Activated CD8-positive, alpha-beta memory T cell treated with anti-CD3 and anti-CD28 coated beads, Interleukin-2, amount 50 U/mL, for 1 hour (primary cell): ENCODE results near the gene HADH.
"Not testable (repeated sequence)": the region's sequence is repeated elsewhere in the genome, so short reads cannot be mapped to it uniquely, and the experiment has no call there.

Experiments used
- DNase-seq: peaks from one replicate; pipeline ENCODE4 v3.0.0-alpha.2; 2020; ENCODE audit errors: extremely low read depth

HADH gene

DNA sequence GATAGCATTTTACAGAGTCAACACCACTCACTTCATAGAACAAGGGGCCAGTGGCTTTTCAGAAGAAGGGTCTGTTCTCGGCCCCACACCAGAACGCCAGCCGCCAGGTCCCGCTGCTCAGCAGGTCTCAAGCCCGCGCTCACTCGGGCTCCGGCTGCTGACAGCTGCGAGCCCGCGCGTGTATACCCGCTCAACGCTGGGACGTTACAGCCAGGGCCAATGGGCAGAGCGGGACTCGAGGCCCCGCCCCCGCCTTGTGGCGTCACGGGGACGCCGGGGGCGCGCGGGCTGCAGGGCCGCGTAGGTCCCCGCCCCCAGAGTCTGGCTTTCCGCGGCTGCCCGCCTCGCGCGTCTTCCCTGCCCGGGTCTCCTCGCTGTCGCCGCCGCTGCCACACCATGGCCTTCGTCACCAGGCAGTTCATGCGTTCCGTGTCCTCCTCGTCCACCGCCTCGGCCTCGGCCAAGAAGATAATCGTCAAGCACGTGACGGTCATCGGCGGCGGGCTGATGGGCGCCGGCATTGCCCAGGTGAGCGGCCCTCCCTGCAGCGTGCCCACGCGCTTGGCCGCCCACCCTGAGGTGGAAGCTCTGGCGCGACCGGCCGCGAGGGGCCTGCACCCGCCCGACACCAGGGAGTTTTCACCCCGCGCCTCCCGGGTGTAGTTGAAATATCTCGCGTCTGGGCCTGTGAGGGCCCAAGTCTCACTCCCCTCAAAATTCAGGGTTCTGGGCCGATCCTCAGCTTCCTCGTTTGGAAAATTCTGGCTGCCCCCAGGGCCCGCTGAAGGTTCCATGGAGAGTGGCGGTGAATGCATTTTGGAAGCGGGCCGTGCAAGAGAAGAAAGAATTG, at the start of gene HADH:
HADH (plus strand) TSS at position 353 of the 850 bp plus-strand sequence; CDS start at position 397, 44 bp downstream.
- DNase-seq, result peak; percentile 67

DNA sequence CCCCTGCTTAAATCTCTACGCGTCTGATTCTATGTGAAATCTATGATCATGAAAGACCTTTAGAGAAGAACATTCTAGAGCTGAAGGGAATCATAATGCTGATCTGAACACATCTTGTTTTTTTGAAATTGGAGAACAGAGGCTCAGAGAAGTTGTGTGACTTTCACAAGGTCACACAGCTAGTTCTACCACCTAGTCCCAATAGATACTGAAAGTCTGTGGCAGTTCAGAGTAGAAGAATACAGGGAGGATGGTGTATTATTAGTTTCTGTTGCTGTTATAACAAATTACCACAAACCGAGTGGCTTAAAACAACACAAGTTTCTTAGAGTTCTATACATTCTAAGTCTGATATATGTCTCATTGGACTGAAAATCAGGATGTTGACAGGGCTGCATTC, 43.9 kb upstream of the HADH start:
- DNase-seq, result no peak

DNA sequence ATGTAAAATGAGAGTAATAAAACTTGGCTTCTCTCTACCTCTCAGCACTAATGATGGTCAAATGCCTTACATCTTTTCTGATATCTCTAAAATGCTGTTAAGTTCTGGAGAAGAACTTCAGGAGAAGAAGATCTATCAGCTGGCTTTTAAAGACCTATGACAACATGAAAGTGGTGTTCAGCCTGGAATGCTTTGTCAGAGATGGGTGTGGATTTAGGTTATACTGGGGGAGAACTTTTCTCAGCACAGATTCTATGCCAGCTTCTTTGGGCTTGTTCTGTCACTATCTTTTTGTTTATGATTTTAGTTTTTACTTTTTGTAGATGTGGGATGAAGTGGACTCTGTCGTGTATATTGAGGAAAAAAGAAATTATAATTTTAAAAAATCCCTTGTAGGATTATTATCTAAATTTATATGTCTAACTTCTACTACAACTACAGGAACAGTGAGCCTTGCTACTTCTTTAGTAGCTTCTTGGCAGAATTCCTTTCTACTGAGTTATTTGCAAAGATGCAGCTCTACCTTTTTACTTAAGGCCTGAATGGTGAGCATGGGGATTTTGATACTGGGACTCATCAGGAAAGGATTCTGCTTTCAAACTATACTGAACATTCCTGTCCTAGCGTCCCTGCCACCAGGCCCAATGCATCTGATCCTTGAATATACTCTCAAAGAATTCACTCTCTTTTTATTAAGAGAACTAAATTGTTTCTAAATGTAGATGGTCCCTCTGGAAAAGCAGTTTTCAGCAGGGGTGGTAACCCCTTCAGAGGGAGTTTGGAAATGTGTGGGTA, 38.7 kb upstream of the HADH start:
- DNase-seq, result no peak

DNA sequence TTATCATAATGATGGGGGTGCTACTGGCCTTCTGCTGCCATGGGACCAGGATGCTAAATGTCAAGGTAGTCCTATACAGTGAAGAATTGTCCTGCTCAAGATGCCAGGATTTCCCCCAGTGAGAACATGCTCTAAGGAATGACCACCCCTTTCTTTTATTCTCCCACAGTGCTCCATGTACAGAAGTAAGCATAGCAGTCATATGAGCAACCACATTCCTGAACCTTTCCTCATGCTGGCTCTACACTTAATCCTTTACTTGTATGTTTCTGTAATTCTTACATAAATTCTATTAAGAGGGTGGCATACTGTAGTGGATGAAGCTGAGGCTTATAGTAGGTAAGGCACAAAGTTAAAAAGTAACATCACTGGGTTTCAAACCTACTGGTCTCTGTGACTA, 38.1 kb upstream of the HADH start:
- no peak for DNase-seq

DNA sequence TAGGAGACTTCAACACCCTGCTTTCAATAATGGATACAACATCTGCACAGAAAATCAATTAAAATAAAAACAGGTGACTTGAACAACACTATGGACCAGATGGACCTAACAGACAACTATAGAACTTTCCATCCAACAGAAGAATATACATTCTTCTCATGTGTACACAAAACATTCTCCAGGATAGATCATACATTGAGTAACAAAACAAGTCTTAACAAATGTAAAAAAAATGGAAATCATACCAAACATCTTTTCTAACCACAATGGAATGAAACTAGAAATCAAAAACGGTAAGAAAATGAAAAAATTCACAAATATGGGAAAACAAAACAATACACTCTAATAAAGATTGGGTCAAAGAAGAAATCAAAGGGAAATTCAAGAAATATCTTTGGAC, 33.7 kb upstream of the HADH start:
- DNase-seq, result no peak

DNA sequence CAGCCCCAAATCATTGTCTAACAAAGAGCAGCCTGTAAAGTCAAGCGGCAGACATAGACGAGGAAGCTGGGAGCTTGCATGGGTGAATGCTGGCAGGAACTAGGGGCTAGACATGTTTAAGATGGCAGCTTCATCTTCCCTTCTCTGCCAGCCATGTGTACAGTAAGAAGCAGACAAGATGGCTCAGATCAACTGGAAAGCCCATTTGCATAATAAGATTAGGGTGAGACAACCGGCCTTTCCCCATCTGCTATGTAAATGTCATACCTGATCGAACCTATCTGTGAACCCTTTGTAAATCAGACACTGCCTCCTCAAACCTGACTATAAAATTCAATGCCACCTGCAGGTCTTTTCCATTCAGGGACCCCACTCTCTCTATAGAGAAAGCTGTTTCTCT, 22.8 kb upstream of the HADH start:
- no peak for DNase-seq

DNA sequence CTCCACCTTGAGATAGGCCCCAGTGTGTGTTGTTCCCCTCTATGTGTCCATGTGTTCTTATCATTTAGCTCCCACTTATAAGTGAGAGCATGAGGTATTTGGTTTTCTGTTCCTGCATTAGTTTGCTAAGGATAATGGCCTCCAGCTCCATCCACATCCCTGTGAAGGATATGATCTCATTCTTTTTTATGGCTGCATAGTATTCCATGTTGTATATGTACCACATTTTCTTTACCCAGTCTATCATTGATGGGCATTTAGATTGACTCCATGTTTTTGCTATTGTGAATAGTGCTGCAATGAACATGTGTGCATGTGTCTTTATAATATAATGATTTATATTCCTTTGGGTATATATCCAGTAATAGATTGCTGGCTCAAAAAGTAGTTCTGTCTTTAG, 22.2 kb upstream of the HADH start:
- DNase-seq, result not testable (repeated sequence)

DNA sequence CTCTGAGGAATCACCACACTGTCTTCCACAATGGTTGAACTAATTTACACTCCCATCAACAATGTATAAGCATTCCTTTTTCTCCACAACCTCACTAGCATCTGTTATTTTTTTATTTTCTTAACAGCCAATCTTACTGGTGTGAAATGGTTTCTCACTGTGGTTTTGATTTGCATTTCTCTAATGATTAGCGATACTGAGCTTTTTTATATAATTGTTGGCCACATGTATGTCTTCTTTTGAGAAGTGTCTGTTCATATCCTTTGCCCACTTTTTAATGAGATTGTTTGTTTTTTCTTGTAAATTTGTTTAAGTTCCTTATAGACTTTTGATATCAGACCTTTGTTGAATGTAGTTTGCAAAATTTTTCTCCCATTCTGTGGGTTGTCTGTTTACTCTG, 21.8 kb upstream of the HADH start:
- not testable (repeated sequence) for DNase-seq

DNA sequence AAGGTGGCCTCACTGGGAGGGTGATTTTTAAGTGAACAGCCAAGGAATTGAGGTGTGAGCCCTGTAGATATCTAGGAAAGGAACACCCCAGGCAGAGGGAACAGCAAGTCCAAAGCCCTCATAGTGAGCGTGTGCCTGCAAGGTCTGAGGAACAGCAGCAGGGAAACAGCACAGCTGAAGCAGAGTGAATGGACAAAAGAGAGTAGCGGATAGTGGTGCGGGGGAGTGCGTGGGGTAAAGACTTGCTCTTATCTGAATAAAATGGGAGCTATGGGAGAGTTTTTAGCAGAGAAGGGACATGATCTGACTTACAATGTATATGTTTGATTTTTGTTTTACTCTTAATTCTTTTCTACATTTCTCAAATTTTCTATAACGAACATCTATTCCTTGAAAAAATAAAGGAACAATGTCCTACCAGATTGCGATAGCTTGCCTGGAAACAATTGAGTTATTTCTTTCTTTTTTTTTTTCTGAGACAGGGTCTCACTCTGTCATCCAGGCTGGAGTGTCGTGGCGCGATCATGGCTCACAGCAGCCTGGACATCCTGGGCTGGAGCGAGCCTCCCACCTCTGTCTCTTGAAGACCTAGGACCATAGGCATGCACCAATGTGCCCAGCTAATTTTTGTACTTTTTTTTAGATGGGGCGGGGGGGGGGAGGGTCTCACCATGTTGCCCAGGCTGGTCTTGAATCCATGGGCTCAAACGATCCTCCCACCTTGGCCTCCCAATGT, 19.5 kb upstream of the HADH start:
- no peak for DNase-seq

DNA sequence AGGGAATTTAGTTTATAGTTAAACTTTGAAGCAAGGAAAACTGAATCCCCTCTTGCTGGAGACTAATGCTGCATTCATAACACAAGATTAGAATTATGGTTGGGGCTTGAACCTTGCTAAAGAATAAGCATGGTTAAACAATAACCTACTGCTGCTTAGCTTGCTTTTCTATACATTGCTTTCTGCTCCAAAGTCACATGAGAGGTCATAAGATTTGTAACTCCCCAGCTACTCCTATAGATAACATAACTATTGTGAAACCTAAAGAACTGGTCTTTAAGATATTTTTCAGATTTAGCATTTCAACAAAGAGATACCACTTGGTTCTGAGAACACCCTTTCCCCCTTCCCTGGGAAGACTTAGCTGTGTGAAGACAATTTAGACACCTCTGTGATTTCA, 17.1 kb upstream of the HADH start:
- no peak for DNase-seq

DNA sequence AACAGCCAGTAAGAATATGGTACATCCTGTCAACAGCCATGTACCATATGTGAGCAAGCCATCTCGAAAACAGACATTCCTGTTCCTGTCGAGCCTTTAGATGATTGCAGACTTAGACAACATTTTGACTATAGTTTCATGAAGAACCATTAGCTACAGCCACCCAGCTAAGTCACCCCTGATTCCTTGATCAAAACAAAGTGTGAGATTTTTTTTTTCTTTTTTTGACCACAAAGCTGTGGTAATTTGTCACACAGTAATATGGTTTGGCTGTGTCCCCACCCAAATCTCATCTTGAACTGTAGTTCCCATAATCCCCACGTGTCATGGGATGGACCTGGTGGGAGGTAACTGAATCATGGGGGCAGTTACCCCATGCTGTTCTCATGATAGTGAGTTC, 15.2 kb upstream of the HADH start:
- DNase-seq, result no peak

DNA sequence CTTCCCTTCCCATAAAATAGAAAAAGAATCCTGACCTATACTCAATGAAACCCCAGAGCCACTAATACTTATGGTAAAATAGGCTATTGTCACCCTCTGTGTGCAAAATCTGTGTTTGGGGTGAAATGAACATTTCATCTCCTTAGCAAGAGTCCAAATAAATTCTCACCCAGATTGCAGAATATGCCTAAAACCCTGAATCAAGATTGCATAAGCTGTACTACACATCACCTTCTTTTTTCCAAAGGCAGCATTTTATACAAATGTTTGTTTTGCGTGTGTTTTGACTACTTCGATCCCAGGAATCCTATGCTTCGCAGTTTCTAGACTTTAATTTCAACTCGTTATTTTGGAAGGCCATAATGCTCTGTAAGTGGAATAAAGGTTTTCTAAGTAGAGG, 12.2 kb upstream of the HADH start:
- no peak for DNase-seq

DNA sequence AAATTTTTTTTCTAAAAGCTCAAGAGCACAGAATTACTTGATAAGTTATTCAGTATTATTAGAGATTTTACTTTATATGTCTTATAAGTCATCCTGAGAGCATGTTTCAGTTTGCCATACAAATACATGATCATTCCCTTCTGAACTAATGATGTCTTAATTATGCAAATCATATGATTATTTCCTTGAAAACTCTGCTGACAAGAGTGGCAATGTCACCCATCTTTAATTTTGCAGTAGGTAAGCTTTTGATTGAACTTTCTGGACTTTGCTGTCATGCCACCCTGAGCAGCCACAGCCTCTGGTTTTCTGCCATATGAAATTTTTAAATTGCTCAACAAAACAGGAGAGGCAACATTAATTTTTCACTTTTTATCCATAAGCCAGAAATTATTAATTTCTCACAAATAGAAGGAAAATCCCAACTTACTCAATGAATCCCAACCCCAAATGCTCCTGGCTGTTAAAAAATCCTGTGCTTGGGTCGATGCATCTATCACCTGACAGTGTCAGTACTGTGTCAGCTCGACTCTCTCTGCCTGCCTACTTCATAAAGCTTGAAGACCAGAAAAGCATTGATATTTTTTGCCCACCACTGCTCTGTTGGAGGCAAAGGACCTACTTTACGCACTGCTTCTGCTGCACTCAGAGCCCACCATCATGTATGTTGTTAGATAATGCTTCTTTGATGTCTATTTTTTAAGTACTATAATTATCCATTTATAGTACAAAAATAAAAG, 11.6 kb upstream of the HADH start:
- DNase-seq, result no peak

DNA sequence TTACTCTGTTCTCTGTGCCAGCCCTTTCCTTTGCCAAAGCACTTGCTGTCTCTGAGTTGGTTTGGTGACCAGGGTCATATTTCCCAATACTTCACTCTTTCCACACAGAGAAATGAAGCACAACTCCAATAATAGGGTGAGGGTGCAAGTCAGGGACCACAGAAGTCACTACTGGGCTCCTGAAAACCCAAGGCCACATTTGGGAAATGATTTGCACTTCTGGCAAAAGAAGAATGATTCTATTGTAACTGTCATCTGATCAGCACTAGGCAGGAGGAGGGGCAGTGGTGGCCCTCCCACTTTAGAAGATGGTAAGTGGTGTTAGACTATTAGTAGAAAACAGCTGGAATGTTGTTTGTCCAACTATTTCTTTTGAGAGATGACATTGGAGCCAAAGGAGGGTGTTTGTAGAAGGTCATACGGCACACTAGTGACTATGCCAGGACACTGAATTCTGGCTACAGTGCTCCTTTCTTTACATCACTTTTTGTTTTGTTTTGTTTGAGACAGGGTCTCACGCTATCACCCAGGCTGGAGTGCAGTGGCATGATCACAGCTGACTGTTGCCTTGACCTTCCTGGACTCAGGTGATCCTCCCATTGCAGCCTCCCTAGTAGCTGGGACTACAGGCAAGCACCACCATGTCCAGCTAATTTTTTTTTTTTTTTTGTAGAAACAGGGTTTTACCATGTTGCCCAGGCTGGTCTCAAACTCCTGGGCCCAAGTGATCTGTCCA, 10.8 kb upstream of the HADH start:
- no peak for DNase-seq

DNA sequence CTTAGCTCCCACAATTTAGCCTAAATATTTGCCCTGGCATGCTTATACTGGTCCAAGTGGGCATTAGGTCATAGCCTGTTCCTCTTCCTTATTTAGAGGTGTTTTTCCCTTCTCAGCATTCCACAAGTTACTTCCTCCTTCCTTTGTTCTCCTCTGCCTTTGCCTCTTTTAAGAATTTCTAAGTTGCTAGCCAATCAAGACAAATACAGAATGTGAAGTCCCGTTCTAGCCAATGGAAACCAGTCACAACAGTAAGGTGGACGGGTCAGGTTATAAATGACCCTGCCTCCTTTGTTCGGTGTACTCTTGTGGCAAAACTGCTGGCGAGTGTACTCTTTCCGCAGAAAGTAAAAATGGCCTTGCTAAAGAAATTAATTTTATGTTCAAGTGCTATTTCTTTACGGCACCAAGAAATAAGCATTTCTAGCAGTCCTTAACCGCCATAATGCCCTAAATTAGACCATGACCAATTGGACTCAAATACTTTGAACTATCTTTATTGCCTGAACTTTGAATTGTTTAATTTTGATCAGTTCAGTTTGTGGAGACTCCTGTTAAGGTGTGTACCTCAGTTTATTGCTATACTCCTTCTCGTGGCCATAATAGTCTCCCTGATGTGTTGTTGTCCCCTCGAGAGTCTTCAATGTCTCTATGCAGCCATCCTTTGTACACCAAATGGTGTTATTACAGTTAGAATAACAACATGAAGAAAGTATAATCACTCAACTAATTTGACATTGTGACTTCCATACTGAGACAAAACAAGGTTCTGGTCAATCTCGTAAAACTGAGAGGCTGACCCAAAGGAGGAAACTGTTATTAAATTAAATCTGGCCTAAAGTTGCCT, 1.6 kb upstream of the HADH start:
- no peak for DNase-seq

DNA sequence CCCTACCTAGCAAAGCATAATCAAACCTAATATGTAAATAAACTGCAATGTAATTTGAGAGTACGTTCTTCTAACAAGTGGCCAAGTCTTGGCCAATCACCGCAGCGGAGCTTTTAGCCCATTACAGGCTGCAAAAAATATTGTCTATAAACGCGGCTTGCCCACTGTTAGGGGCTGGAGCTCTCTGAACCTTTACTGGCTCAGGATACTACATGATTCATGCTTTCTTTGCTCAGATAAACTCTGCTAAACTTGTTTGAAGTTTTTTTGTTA, 990 bp upstream of the HADH start:
- no peak for DNase-seq

DNA sequence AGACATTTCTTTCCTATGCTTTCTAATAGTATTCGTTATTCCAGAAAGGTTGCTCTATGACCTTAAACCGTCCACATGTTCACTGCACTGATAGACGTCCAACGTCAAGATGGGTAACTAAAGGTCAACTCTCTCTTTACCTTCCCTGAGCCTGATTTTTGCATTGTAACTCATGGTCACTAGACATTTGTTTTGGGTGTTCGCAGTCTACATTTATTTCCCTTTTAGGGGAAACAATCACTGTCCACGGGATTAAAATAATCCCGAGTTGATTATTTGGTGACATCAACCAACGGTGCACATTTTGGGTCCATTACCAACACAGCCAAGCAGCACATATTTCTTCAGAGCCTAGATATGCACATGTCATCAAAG, 540 bp upstream of the HADH start:
- DNase-seq, result no peak

DNA sequence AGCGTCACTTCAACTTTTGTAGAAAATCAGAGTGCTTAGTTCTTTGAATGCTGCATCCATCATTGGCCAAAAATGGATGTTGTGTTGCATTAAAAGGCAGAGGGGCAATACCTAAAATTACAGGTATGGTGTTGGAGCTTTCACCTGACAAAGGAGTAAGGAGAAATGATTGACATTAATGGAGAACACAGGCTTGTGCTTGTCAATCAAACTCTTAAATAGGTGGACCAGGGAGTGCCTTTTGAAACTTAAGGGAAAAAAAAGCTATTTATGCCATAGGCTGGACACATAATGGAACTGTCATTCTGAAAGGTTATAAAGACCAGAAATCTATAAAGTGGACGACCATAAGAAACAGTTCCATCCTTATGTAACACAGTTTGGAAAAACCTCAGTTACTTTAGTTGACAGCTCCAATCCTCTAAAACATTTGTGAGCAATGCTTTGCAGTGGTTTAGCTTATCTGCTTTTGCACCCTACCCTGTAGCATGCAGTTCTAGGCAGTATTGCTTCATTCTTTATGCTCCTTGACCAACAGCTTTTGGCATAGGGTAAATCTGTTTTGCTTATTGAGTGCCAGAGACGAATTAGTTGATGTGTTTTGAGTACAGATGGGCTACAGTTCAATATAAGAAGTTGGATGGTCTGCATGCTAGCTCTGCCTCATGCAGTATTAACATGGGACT, 2.4 kb downstream of the HADH start:
- no peak for DNase-seq

DNA sequence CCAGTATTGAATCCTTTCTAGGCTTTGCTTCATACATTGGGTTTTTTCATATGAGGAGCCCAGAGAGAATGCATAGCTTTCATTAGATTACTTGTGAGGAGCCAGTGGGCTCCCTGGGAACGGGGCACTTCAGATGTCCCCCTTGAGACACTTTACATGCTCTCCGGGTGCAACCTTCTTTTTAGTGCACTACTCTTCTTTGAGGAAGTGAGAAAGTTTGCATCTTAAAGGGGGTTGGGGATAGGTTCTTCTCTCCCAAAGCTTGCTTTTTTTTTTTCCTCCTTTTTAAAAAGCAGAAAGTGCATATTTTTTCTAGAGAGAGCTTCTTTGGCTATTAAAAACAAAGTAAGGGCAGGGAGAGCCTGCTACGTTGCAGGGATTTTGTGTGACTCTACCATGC, 4.3 kb downstream of the HADH start:
- no peak for DNase-seq

DNA sequence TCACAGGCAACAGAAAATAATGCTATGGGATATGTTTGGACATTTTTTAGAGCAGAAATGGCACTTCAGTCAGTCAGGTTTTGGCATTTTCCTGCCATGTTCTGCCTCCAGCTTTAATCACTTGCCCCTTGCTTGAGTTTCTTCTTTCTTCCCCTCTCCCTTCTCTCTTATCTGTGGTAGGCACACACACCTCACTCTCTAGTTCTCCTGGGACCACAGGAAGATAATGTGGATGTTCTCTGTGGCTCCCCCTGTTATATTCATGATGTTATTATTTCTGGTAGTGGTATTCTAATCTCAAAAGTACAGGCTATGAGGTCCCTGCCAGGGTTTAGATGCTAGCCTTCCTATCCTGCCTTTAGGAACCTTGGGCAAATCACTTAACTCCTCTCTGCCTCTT, 5.2 kb downstream of the HADH start:
- DNase-seq, result no peak
